GM12892 (cell line): Measurements from ENCODE around the gene RALGPS1.

Experiments
- POLR2A ChIP-seq: IDR thresholded peaks from 2 replicates; pipeline ENCODE4 v1.6.1; 2011; ENCODE audit warnings: low read depth, low read length, control low read depth
- POLR2AphosphoS5 ChIP-seq: IDR thresholded peaks from 2 replicates; pipeline ENCODE4 v1.6.1; 2011; ENCODE audit warnings: low read depth, low read length, control low read depth
- TAF1 ChIP-seq: IDR thresholded peaks from 2 replicates; pipeline ENCODE4 v1.6.1; 2011; ENCODE audit warnings: low read depth, mild to moderate bottlenecking, control low read depth, low read length, borderline replicate concordance

GRCh38 chr9:127007638-127008037 lies 93.1 kb downstream of the RALGPS1 start:
- no peak for TF ChIP-seq POLR2A
- TF ChIP-seq POLR2AphosphoS5, result no peak
- TF ChIP-seq TAF1, result no peak
